Mesenchymal stem cell (in vitro differentiated cells and primary cell): ENCODE results near the gene SLC34A1.
"Not testable (repeated sequence)": the region's sequence is repeated elsewhere in the genome, so short reads cannot be mapped to it uniquely, and the experiment has no call there.

Source experiments
- DNase-seq: peaks from one replicate; pipeline ENCODE4 v3.0.0-alpha.2; 2013
- H2AFZ ChIP-seq: one replicate; pipeline ENCODE4 v1.6.1; 2013; ENCODE audit warnings: low read depth, mild to moderate bottlenecking, control low read depth, inconsistent platforms, low read length, moderate library complexity
- H2AK5ac ChIP-seq: 2 replicates; pipeline ENCODE4 v1.6.1; 2013; ENCODE audit warnings: low read length, moderate library complexity, mild to moderate bottlenecking, inconsistent platforms; ENCODE audit not compliant: severe bottlenecking
- H2BK120ac ChIP-seq: one replicate; pipeline ENCODE4 v1.6.1; 2013; ENCODE audit warnings: low read depth, mild to moderate bottlenecking, inconsistent platforms, low read length, moderate library complexity
- H2BK12ac ChIP-seq, 2 experiments: one replicate each; pipeline ENCODE4 v1.6.1; 2013; ENCODE audit warnings: inconsistent platforms in 2 of 2, low read length in 2 of 2, mild to moderate bottlenecking in 2 of 2, moderate library complexity in 2 of 2, control low read depth in 1 of 2
- H2BK15ac ChIP-seq: one replicate; pipeline ENCODE4 v1.6.1; 2013; ENCODE audit warnings: mild to moderate bottlenecking, low read depth, inconsistent platforms; ENCODE audit not compliant: poor library complexity, severe bottlenecking
- H2BK5ac ChIP-seq: 2 replicates; pipeline ENCODE4 v1.6.1; 2013; ENCODE audit warnings: low read depth, mild to moderate bottlenecking, low read length, control low read depth, inconsistent platforms; ENCODE audit not compliant: poor library complexity, severe bottlenecking
- H3K14ac ChIP-seq, 2 experiments: one replicate each; pipeline ENCODE4 v1.6.1; 2013; ENCODE audit warnings: inconsistent platforms in 2 of 2, low read length in 2 of 2, control low read depth in 1 of 2, mild to moderate bottlenecking in 1 of 2, moderate library complexity in 1 of 2
- H3K18ac ChIP-seq, 2 experiments: one replicate each; pipeline ENCODE4 v1.6.1; 2013; ENCODE audit warnings: inconsistent platforms in 2 of 2, low read length in 2 of 2, control low read depth in 1 of 2, low read depth in 1 of 2, mild to moderate bottlenecking in 1 of 2
- H3K23ac ChIP-seq, 2 experiments: one replicate each; pipeline ENCODE4 v1.6.1; 2013; ENCODE audit warnings: inconsistent platforms in 2 of 2, low read length in 2 of 2, mild to moderate bottlenecking in 2 of 2, moderate library complexity in 2 of 2, control low read depth in 1 of 2
- H3K27ac ChIP-seq: 2 replicates; pipeline ENCODE4 v1.5.1; 2013; ENCODE audit warnings: mild to moderate bottlenecking, moderate library complexity, low read length, control low read depth, inconsistent platforms; ENCODE audit not compliant: poor library complexity, severe bottlenecking
- H3K27me3 ChIP-seq, 2 experiments: 2 replicates each; pipeline versions ENCODE4 v1.6.1 to v1.7.0; 2013; ENCODE audit warnings: low read length in 2 of 2, mild to moderate bottlenecking in 2 of 2, moderate library complexity in 2 of 2, control low read depth in 1 of 2, inconsistent platforms in 1 of 2; ENCODE audit not compliant: control insufficient read depth in 1 of 2, insufficient read depth in 1 of 2
- H3K36me3 ChIP-seq, 2 experiments: 2 replicates each; pipeline versions ENCODE4 v1.6.1 to v1.7.0; 2013; ENCODE audit warnings: low read length in 2 of 2, control low read depth in 1 of 2, inconsistent platforms in 1 of 2, low read depth in 1 of 2, mild to moderate bottlenecking in 1 of 2; ENCODE audit not compliant: insufficient read depth in 2 of 2, control insufficient read depth in 1 of 2
- H3K4ac ChIP-seq, 2 experiments: one replicate each; pipeline ENCODE4 v1.6.1; 2013; ENCODE audit warnings: inconsistent platforms in 2 of 2, low read length in 2 of 2, mild to moderate bottlenecking in 2 of 2, moderate library complexity in 2 of 2, control low read depth in 1 of 2, low read depth in 1 of 2
- H3K4me1 ChIP-seq: 2 replicates; pipeline ENCODE4 v1.6.1; 2013; ENCODE audit warnings: low read depth, low read length, control low read depth; ENCODE audit not compliant: control insufficient read depth, insufficient read depth
- H3K4me2 ChIP-seq: 2 replicates; pipeline ENCODE4 v1.6.1; 2013; ENCODE audit warnings: low read length, mild to moderate bottlenecking, inconsistent platforms; ENCODE audit not compliant: poor library complexity, severe bottlenecking
- H3K4me3 ChIP-seq, 2 experiments: 2 replicates each; pipeline versions ENCODE4 v1.5.1 to v1.7.0; 2013; ENCODE audit warnings: low read length in 2 of 2, mild to moderate bottlenecking in 2 of 2, control low read depth in 1 of 2, low read depth in 1 of 2; ENCODE audit not compliant: insufficient read depth in 1 of 2
- H3K79me1 ChIP-seq: replicated peaks from 2 replicates; pipeline ENCODE4 v1.6.1; 2013; ENCODE audit warnings: mild to moderate bottlenecking, control low read depth, low read length, inconsistent platforms; ENCODE audit not compliant: poor library complexity, severe bottlenecking
- H3K9ac ChIP-seq: 2 replicates; pipeline ENCODE4 v1.7.0; 2013; ENCODE audit warnings: mild to moderate bottlenecking, low read length, moderate library complexity
- H3K9me3 ChIP-seq: 2 replicates; pipeline ENCODE4 v1.7.0; 2013; ENCODE audit warnings: mild to moderate bottlenecking, low read length; ENCODE audit not compliant: control insufficient read depth
- H4K8ac ChIP-seq: one replicate; pipeline ENCODE4 v1.6.1; 2013; ENCODE audit warnings: inconsistent platforms, mild to moderate bottlenecking, low read length, moderate library complexity
- H4K91ac ChIP-seq: one replicate; pipeline ENCODE4 v1.6.1; 2013; ENCODE audit warnings: mild to moderate bottlenecking, low read length, inconsistent platforms
- WGBS: methylation state at CpG from one replicate; pipeline ENCODE4 v1.1.7; 2013; ENCODE audit warnings: mixed read lengths; 5-methylcytosine and 5-hydroxymethylcytosine counted together

Gene SLC34A1

GRCh38 chr5:177375516-177375915, 8.7 kb upstream of the SLC34A1 start:
- not testable (repeated sequence) for H3K4me3 ChIP-seq, H3K4me2 ChIP-seq, H4K91ac ChIP-seq, H2BK120ac ChIP-seq, DNase-seq, H3K14ac ChIP-seq, H4K8ac ChIP-seq, H3K18ac ChIP-seq, H3K9ac ChIP-seq, H3K27ac ChIP-seq, H2BK15ac ChIP-seq, H2AK5ac ChIP-seq, H3K9me3 ChIP-seq, H3K4ac ChIP-seq, H2BK5ac ChIP-seq, H2BK12ac ChIP-seq, H3K23ac ChIP-seq, H3K79me1 ChIP-seq, H2AFZ ChIP-seq
- WGBS, result 79% methylated on average over 5 of the region's 5 CpGs
- Histone ChIP-seq H3K4me1 (peaks cover 31% of the 10 kb centered on the region), H3K27me3 (peaks cover 0 to 30% of the 10 kb centered on the region in 2 experiments), H3K36me3 (peaks cover 0 to 14% of the 10 kb centered on the region in 2 experiments)

DNA sequence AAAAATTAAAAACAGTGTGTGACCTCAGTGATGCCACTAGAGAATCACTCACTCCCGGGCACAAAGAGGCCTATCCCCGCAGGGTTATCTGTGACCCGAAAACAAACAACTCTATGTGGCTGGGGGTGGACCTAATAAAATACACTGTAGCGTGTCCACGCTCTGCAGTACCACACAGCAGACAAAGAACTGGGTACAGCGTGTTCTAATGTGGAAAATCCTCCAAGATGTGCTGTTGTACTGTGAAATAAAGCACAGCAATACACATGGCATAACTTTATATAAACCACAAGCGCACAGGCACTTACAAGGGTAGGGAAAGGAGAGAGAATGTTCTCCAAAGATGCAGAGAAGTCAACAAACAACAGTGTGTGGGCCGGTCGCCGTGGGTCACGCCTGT, 8.1 kb upstream of the SLC34A1 start:
- Histone ChIP-seq H2BK5ac (no peak overlapping the region), H2BK120ac (no peak overlapping the region), H3K4me1 (peaks cover 30% of the 10 kb centered on the region), H3K27ac (no peak overlapping the region), H3K14ac (no peak overlapping the region), H3K18ac (no peak overlapping the region), H4K91ac (no peak overlapping the region), H3K4me3 (no peak overlapping the region), H2BK15ac (no peak overlapping the region), H3K4ac (no peak overlapping the region), H3K36me3 (peaks cover 0 to 14% of the 10 kb centered on the region in 2 experiments), H2AFZ (no peak overlapping the region), H3K4me2 (no peak overlapping the region), H3K9me3 (no peaks in the 10 kb centered on the region), H2BK12ac (no peak overlapping the region), H2AK5ac (no peak overlapping the region), H3K9ac (no peak overlapping the region), H3K23ac (no peak overlapping the region), H3K27me3 (peaks cover 0 to 35% of the 10 kb centered on the region in 2 experiments), H4K8ac (no peak overlapping the region), H3K79me1 (peaks cover 10% of the 10 kb centered on the region)
- DNase-seq, result no peak
- WGBS, result 95% methylated on average over 11 of the region's 11 CpGs

DNA sequence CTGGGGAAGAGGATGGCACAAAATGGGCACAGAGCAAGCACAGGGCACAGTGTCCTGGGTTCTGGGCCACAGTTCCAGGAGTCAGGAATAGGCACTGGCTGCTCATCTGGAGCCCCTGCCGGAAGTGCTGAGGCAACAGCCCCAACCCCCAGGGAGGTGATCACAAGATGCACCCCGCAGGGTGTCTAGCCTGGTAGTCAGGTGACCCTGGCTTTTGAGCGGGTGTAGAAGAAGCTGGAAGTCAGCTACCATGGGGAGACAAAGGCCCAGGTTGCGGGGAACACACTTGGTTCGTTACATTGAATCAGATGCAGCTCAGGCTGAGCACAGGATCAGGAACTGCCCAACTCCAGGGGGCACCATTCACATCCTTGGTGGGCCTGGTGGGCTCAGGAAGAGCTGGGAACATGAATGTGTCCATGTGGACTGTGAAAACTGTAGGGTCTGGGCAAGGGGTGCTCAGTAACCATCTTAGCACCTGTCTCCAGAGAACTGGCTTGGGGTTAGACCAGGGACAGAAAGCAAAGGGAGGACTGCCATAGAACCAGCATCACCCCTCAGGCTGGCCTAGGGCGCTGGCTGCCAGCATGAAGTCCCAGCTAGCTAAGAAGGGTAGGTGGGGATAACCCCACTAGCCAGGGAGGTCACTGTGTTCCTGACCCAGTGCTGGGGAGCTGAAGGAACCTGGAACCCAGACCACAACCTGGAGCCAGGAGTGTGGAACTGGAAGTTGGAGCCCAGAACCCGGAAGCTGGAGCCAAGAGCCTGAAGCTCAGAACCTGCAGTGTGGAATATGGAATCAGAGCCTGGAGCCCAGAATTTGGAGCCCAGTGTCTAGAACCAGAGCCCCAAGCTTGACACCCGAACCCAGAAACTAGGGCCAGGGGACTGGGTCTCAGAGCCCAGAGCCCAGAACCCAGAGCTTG, 6.1 kb upstream of the SLC34A1 start:
- 96% methylated on average over 8 of the region's 8 CpGs for WGBS
- Histone ChIP-seq H3K4me1 (peaks cover 18% of the 10 kb centered on the region), H2AFZ (no peak overlapping the region), H3K14ac (no peak overlapping the region), H2BK120ac (no peak overlapping the region), H2BK5ac (no peak overlapping the region), H4K8ac (no peak overlapping the region), H4K91ac (no peak overlapping the region), H2BK15ac (no peak overlapping the region), H2AK5ac (peak overlapping the region; percentile 29), H3K79me1 (no peaks in the 10 kb centered on the region), H2BK12ac (no peak overlapping the region), H3K9ac (no peak overlapping the region), H3K36me3 (peaks cover 0 to 4% of the 10 kb centered on the region in 2 experiments), H3K27ac (no peak overlapping the region), H3K9me3 (no peaks in the 10 kb centered on the region), H3K23ac (no peak overlapping the region), H3K4me3 (no peak overlapping the region), H3K18ac (no peak overlapping the region), H3K27me3 (peaks cover 0 to 54% of the 10 kb centered on the region in 2 experiments), H3K4ac (no peak overlapping the region), H3K4me2 (no peak overlapping the region)
- DNase-seq, result no peak
